ENCODE measurements around the gene SHB.

DNA sequence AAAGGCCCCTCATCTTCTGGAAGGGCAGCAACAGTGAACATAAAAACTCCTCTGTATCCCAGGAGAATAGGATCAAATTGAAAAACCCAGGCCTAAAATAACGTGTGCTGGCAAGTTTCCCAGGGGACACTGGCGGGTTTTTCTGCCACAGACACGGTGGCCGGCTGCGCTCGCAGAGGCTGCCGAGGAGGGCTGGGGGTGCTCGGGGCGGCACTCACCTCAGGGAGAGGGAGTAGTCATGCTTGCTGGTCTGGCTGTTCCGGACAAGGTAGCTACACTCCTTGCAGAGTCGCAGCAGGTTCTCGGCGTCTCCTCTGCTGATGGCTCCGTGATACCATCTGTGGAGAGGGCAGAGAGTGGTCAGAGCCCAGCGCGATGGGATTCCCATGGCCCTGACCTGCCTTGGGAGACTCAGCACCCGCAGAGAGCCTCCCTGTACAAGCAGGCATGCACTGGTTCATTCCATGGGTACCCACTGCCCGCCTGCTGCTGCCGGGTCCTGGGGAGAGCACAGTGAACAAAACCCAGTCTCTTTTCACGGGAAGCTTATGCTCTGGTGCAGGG, 120.5 kb downstream of the SHB start:
- TF ChIP-seq POLR2A (IDR thresholded peaks at IDR 0.05), result no peak
- TF ChIP-seq, protein P1, sequence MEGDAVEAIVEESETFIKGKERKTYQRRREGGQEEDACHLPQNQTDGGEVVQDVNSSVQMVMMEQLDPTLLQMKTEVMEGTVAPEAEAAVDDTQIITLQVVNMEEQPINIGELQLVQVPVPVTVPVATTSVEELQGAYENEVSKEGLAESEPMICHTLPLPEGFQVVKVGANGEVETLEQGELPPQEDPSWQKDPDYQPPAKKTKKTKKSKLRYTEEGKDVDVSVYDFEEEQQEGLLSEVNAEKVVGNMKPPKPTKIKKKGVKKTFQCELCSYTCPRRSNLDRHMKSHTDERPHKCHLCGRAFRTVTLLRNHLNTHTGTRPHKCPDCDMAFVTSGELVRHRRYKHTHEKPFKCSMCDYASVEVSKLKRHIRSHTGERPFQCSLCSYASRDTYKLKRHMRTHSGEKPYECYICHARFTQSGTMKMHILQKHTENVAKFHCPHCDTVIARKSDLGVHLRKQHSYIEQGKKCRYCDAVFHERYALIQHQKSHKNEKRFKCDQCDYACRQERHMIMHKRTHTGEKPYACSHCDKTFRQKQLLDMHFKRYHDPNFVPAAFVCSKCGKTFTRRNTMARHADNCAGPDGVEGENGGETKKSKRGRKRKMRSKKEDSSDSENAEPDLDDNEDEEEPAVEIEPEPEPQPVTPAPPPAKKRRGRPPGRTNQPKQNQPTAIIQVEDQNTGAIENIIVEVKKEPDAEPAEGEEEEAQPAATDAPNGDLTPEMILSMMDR (IDR thresholded peaks at IDR 0.05), result no peak
